Measurements from ENCODE around the gene SEMA3E.

DNA sequence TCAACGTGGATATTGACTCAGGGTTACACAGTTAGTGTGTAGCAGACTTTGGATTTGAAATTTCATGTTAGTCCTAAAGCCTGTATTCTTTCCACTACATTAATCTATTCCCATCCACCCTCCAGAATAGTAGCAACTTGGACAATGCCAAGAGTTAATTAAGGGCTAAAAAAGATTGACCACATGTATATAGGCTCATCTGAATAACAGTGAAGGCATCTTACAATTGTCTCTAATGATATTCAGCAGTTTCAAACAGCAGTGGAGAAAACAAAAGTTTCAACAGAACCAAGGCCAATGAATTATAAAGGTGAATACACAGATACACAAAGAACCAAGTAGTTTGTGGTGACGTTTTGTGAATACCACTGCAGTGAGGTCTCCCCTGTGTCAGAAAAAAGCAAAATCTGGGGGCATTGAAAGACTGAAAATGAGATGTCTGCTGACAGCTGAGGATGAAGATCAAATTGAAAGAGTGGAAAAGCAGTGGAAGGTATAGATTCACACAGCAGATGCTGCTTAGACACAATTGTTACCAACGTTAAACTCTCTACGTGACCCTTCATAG lies 202.8 kb downstream of the SEMA3E start:
- TF ChIP-seq GATA2 (IDR thresholded peaks at IDR 0.05; ENCODE audit: low read depth, low read length) (no peak), GATA3 (IDR thresholded peaks at IDR 0.05; ENCODE audit: low read depth, low read length) (no peak)
